IMR-90 (cell line): ENCODE measurements around the gene KIAA0319L. TPM values are rescaled to one million over a fixed set of nuclear protein-coding genes. Genes with fewer than 3 reads are reported as not detected.

Experiments
- ATAC-seq: fragments of 200-7000 bp; cut with Tn5 transposase; 2 replicates; pipeline ENCODE4 v1.9.1; 2020; ENCODE audit warnings: low read depth, mild to moderate bottlenecking, moderate library complexity
- BruUV-seq: library from RNA; stranded (reverse); fragments of 400-500 nt; replicated peaks from 2 replicates; lab custom pipeline; 2021; lab: Mats Ljungman, UMichigan
- CTCF ChIA-PET: fragments of 300-600 bp; formaldehyde crosslinking; extraction: SDS; loops from one replicate; lab custom pipeline; 2021; ENCODE audit warnings: antibody characterized with exemption; lab: Yijun Ruan, JAX
- POLR2A ChIA-PET: fragments of 300-600 bp; sonication (Branson Sonifier 250); formaldehyde crosslinking; loops from one replicate; lab custom pipeline; 2022; ENCODE audit warnings: antibody characterized with exemption; ENCODE audit not compliant: unreplicated experiment; lab: Charles Lee
- DNase-seq: peaks from one replicate; pipeline ENCODE4 v3.0.0; 2013
- H2AFZ ChIP-seq: replicated peaks from 2 replicates; pipeline ENCODE3; 2013; ENCODE audit warnings: low read length, mild to moderate bottlenecking; ENCODE audit not compliant: poor library complexity
- H2AK5ac ChIP-seq: 2 replicates; pipeline ENCODE4 v1.6.1; 2013; ENCODE audit warnings: low read depth, low read length, inconsistent platforms
- H2AK9ac ChIP-seq: replicated peaks from 2 replicates; pipeline ENCODE3; 2013; ENCODE audit warnings: mild to moderate bottlenecking, low read depth, low read length, moderate library complexity; ENCODE audit not compliant: poor library complexity
- H2BK120ac ChIP-seq: 2 replicates; pipeline ENCODE4 v1.6.1; 2013; ENCODE audit warnings: low read depth, low read length, inconsistent platforms
- H2BK15ac ChIP-seq: 3 replicates; pipeline ENCODE4 v1.6.1; 2013; ENCODE audit warnings: low read depth, low read length, inconsistent platforms
- H2BK20ac ChIP-seq: 2 replicates; pipeline ENCODE4 v1.6.1; 2013; ENCODE audit warnings: low read depth, mild to moderate bottlenecking, inconsistent platforms, low read length, moderate library complexity
- H2BK5ac ChIP-seq: 2 replicates; pipeline ENCODE4 v1.6.1; 2013; ENCODE audit warnings: mild to moderate bottlenecking, low read depth, low read length, inconsistent platforms; ENCODE audit not compliant: poor library complexity, severe bottlenecking
- H3K14ac ChIP-seq: replicated peaks from 2 replicates; pipeline ENCODE4 v1.6.1; 2013; ENCODE audit warnings: low read depth, low read length, inconsistent platforms
- H3K18ac ChIP-seq: 2 replicates; pipeline ENCODE4 v1.6.1; 2013; ENCODE audit warnings: low read depth, low read length, control low read depth
- H3K23ac ChIP-seq: 2 replicates; pipeline ENCODE4 v1.6.1; 2013; ENCODE audit warnings: low read depth, low read length, inconsistent platforms
- H3K27ac ChIP-seq: 2 replicates; pipeline ENCODE4 v1.5.1; 2013; ENCODE audit warnings: mild to moderate bottlenecking, control low read depth, low read length; ENCODE audit not compliant: insufficient read depth
- H3K27me3 ChIP-seq: 2 replicates; pipeline ENCODE4 v1.6.1; 2013; ENCODE audit warnings: low read length; ENCODE audit not compliant: control insufficient read depth, insufficient read depth
- H3K36me3 ChIP-seq: 2 replicates; pipeline ENCODE4 v1.6.1; 2013; ENCODE audit warnings: low read length, mixed read lengths; ENCODE audit not compliant: control insufficient read depth, insufficient read depth
- H3K4ac ChIP-seq: 2 replicates; pipeline ENCODE4 v1.6.1; 2013; ENCODE audit warnings: low read depth, low read length, inconsistent platforms
- H3K4me1 ChIP-seq: 2 replicates; pipeline ENCODE4 v1.6.1; 2013; ENCODE audit warnings: low read length, mixed read lengths; ENCODE audit not compliant: control insufficient read depth, insufficient read depth
- H3K4me2 ChIP-seq: 2 replicates; pipeline ENCODE4 v1.6.1; 2013; ENCODE audit warnings: low read depth, mild to moderate bottlenecking, control low read depth, low read length, moderate library complexity
- H3K4me3 ChIP-seq: 2 replicates; pipeline ENCODE4 v1.5.1; 2013; ENCODE audit warnings: low read depth, mild to moderate bottlenecking, control low read depth, low read length, moderate library complexity; ENCODE audit not compliant: insufficient read depth
- H3K56ac ChIP-seq: 2 replicates; pipeline ENCODE4 v1.6.1; 2013; ENCODE audit warnings: low read length, inconsistent platforms; ENCODE audit not compliant: insufficient read depth; ENCODE audit errors: extremely low read depth
- H3K79me1 ChIP-seq, 2 experiments: 2 replicates each; pipeline ENCODE4 v1.6.1; 2013; ENCODE audit warnings: low read length in 2 of 2, inconsistent platforms in 1 of 2, low read depth in 1 of 2
- H3K9ac ChIP-seq: 2 replicates; pipeline ENCODE4 v1.6.1; 2013; ENCODE audit warnings: low read depth, low read length, control low read depth
- H3K9me1 ChIP-seq: 2 replicates; pipeline ENCODE4 v1.6.1; 2013; ENCODE audit warnings: low read length, inconsistent platforms; ENCODE audit not compliant: insufficient read depth
- H3K9me3 ChIP-seq: 2 replicates; pipeline ENCODE4 v1.6.1; 2013; ENCODE audit warnings: low read length; ENCODE audit not compliant: control insufficient read depth, insufficient read depth
- H4K20me1 ChIP-seq: 2 replicates; pipeline ENCODE4 v1.6.1; 2013; ENCODE audit warnings: low read length, inconsistent platforms; ENCODE audit not compliant: insufficient read depth
- H4K5ac ChIP-seq: 2 replicates; pipeline ENCODE4 v1.6.1; 2013; ENCODE audit warnings: mild to moderate bottlenecking, low read depth, low read length, control low read depth
- H4K8ac ChIP-seq, 2 experiments: 2 replicates each; pipeline ENCODE4 v1.6.1; 2013; ENCODE audit warnings: low read depth in 2 of 2, low read length in 2 of 2, control low read depth in 1 of 2, inconsistent platforms in 1 of 2
- H4K91ac ChIP-seq: 2 replicates; pipeline ENCODE4 v1.6.1; 2013; ENCODE audit warnings: low read depth, low read length, inconsistent platforms; ENCODE audit not compliant: insufficient read depth
- CHD1 ChIP-seq: IDR thresholded peaks from 2 replicates; pipeline ENCODE4 v1.6.1; 2012; ENCODE audit warnings: low read depth, low read length, improper control_type of control experiment
- FOS ChIP-seq: fragments of 150-350 bp; IDR thresholded peaks from 2 replicates; pipeline ENCODE4 v1.6.1; 2016; ENCODE audit warnings: low read depth, low read length
- MAFK ChIP-seq: IDR thresholded peaks from 2 replicates; pipeline ENCODE4 v1.6.1; 2012; ENCODE audit warnings: low read depth, low read length, improper control_type of control experiment
- MXI1 ChIP-seq: IDR thresholded peaks from 2 replicates; pipeline ENCODE4 v1.6.1; 2012; ENCODE audit warnings: low read depth, mild to moderate bottlenecking, low read length, moderate library complexity, borderline replicate concordance
- NFE2L2 ChIP-seq: fragments of 150-350 bp; IDR thresholded peaks from 2 replicates; pipeline ENCODE4 v1.6.1; 2016; ENCODE audit warnings: low read depth, mild to moderate bottlenecking, low read length
- POLR2A ChIP-seq: IDR thresholded peaks from 2 replicates; pipeline ENCODE4 v1.6.1; 2012; ENCODE audit warnings: mild to moderate bottlenecking, low read depth, low read length
- RAD21 ChIP-seq: IDR thresholded peaks from 2 replicates; pipeline ENCODE4 v1.6.1; 2012; ENCODE audit warnings: low read length, improper control_type of control experiment
- RCOR1 ChIP-seq: IDR thresholded peaks from 2 replicates; pipeline ENCODE4 v1.6.1; 2012; ENCODE audit warnings: mild to moderate bottlenecking, low read length, improper control_type of control experiment; ENCODE audit not compliant: insufficient replicate concordance
- RFX5 ChIP-seq: IDR thresholded peaks from 2 replicates; pipeline ENCODE4 v1.8.0; 2012; ENCODE audit warnings: low read depth, mild to moderate bottlenecking, low read length, moderate library complexity
- WGBS, 2 experiments: methylation state at CpG; one replicate each; pipeline versions ENCODE4 v1.1.5 to v1.1.7; 2013; ENCODE audit warnings: missing lambda C conversion rate in 2 of 2; ENCODE audit not compliant: insufficient read length in 1 of 2; ENCODE audit errors: extremely low coverage in 2 of 2; 5-methylcytosine and 5-hydroxymethylcytosine counted together
- dilution Hi-C: fragments of 300-500 bp; cut with HindIII; formaldehyde crosslinking; loops from one replicate; pipeline ENCODE4 v1.14.3; 2018; ENCODE audit warnings: low sequenced_read_pairs; ENCODE audit not compliant: unreplicated experiment
- in situ Hi-C: fragments of 300-500 bp; cut with MboI; formaldehyde crosslinking; loops from 3 replicates; pipeline ENCODE4 v1.14.3; 2019; ENCODE audit warnings: low sequenced_read_pairs, inconsistent platforms, mixed read lengths
- intact Hi-C: fragments of 100-400 bp; cut with micrococcal nuclease; formaldehyde crosslinking; loops from 2 replicates; pipeline ENCODE4 v1.10.0; 2022
- polyA plus RNA-seq, 3 experiments: library from polyadenylated mRNA; depleted of rRNA; stranded (reverse); fragments of >200 nt; gene quantifications; 2 replicates each; pipeline ENCODE4 v1.2.3, GENCODE V29; 2012; ENCODE audit warnings: low replicate concordance in 1 of 3
- total RNA-seq: library from RNA; depleted of rRNA; stranded (reverse); fragments of >200 nt; gene quantifications from 2 replicates; pipeline ENCODE4 v1.2.3, GENCODE V29; 2012
- TF ChIP-seq, protein P1 (sequence below): fragments of 150-350 bp; IDR thresholded peaks from 2 replicates; pipeline ENCODE4 v1.6.1; 2017; ENCODE audit warnings: mild to moderate bottlenecking, antibody characterized with exemption, low read length, low read depth
- TF ChIP-seq, protein P2 (sequence below): conservative IDR thresholded peaks from 2 replicates; pipeline ENCODE4 v1.5.1; 2012; ENCODE audit warnings: mild to moderate bottlenecking, low read depth, low read length, improper control_type of control experiment

The KIAA0319L gene
- total and polyA plus RNA-seq, 2 of the 4 experiments (the other 2 are of a cell fraction) = 38.0 to 49.8 TPM

DNA sequence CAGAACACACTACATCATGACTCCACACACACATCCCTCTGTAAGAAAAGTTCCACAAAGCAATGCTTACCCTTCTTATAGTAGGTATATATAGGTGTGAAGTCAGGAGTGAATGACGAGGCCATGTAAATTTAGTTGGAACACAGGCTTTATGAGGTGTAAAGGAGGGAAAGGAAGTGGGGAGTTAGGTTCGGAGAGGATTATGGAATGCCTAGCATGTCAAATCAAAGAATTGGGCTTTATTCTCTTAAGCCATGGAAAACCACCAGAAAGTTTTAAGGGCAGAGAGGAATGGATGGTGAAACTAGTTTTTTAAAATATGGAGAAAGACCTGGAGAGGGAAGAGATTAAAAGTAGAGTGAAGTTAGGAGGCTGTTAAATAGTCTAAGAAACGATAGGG is 42.2 kb upstream of the KIAA0319L start:
- Histone ChIP-seq H3K56ac (no peak overlapping the region), H3K79me1 (peaks cover 6 to 10% of the 10 kb centered on the region in 2 experiments; a peak in 2 of 4 replicates), H3K27ac (no peak overlapping the region), H2BK15ac (no peak overlapping the region), H3K9me1 (peaks cover 6% of the 10 kb centered on the region), H3K18ac (no peak overlapping the region), H2AFZ (no peak overlapping the region), H3K36me3 (peaks cover 26% of the 10 kb centered on the region), H2AK9ac (no peak overlapping the region), H2BK5ac (no peak overlapping the region), H3K4me1 (no peaks in the 10 kb centered on the region), H3K9ac (no peak overlapping the region), H2BK20ac (no peak overlapping the region), H3K9me3 (no peaks in the 10 kb centered on the region), H2AK5ac (no peak overlapping the region), H3K14ac (no peak overlapping the region), H4K8ac (no peak overlapping the region), H3K27me3 (no peaks in the 10 kb centered on the region), H3K23ac (no peak overlapping the region), H3K4ac (no peak overlapping the region), H3K4me3 (no peak overlapping the region), H4K91ac (no peak overlapping the region), H4K5ac (no peak overlapping the region), H3K4me2 (no peak overlapping the region), H4K20me1 (no peaks in the 10 kb centered on the region; the same call in 1 of the 2 replicates), H2BK120ac (no peak overlapping the region)
- no peak for TF ChIP-seq RFX5
- TF ChIP-seq FOS = no peak
- no peak for TF ChIP-seq MXI1
- TF ChIP-seq, protein P1, sequence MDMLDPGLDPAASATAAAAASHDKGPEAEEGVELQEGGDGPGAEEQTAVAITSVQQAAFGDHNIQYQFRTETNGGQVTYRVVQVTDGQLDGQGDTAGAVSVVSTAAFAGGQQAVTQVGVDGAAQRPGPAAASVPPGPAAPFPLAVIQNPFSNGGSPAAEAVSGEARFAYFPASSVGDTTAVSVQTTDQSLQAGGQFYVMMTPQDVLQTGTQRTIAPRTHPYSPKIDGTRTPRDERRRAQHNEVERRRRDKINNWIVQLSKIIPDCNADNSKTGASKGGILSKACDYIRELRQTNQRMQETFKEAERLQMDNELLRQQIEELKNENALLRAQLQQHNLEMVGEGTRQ = no peak
- TF ChIP-seq POLR2A = no peak
- no peak for TF ChIP-seq CHD1
- TF ChIP-seq NFE2L2 = no peak
- TF ChIP-seq, protein P2, sequence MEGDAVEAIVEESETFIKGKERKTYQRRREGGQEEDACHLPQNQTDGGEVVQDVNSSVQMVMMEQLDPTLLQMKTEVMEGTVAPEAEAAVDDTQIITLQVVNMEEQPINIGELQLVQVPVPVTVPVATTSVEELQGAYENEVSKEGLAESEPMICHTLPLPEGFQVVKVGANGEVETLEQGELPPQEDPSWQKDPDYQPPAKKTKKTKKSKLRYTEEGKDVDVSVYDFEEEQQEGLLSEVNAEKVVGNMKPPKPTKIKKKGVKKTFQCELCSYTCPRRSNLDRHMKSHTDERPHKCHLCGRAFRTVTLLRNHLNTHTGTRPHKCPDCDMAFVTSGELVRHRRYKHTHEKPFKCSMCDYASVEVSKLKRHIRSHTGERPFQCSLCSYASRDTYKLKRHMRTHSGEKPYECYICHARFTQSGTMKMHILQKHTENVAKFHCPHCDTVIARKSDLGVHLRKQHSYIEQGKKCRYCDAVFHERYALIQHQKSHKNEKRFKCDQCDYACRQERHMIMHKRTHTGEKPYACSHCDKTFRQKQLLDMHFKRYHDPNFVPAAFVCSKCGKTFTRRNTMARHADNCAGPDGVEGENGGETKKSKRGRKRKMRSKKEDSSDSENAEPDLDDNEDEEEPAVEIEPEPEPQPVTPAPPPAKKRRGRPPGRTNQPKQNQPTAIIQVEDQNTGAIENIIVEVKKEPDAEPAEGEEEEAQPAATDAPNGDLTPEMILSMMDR = no peak
- TF ChIP-seq RAD21 = no peak
- TF ChIP-seq MAFK = no peak
- no peak for TF ChIP-seq RCOR1
- DNase-seq (no peak), ATAC-seq (no peak)
- ChIA-PET CTCF (no interaction called here), POLR2A (no interaction called here)
- intact Hi-C loops (no loop called here), dilution Hi-C loops (no loop called here), in situ Hi-C loops (no loop called here)
- 90 to 100% methylated on average over 1 to 3 of the region's 3 CpGs for WGBS, 2 experiments
- no TSS peak for BruUV-seq
